ENCODE data around the gene CLDN15. TPM values are rescaled to one million over a fixed set of nuclear protein-coding genes. Genes with fewer than 3 reads are reported as not detected.

CLDN15 gene
- total RNA-seq, 1 experiment from 2014 or later = 9.7 TPM

DNA sequence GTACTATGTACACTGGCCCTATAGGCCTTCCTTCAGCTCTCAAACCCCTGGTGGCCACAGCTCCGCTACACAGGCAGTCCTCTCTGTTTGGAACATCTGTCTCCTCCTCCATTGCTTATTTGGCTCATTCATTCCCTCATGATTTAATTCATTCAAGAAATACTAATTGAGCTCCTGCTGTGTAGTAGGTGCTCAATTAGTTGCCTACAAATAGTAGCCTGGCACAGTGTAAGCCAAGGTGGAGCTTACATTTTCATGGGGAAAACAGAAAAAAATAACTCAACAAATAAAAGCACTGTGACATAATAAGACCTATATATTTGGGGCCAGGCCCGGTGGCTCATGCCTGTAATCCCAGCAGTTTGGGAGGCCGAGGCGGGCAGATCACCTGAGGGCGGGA is 10.7 kb upstream of the CLDN15 start:
- peak; percentile 38; the same call in 2 of the 3 replicates for TF ChIP-seq CTCF (conservative IDR thresholded peaks at IDR 0.05)
- Histone ChIP-seq H3K4ac (ENCODE audit: low read depth, low read length) (no peak overlapping the region), H2BK12ac (ENCODE audit: insufficient read length, low read depth, low read length) (no peak overlapping the region), H3K4me1 (ENCODE audit: insufficient read depth, low read length) (peaks cover 3% of the 10 kb centered on the region; the same call in 1 of the 2 replicates), H3K14ac (ENCODE audit: insufficient read depth, low read length) (no peak overlapping the region), H3K79me2 (ENCODE audit: insufficient read depth, low read length) (peaks cover 10% of the 10 kb centered on the region; the same call in 1 of the 2 replicates), H3K4me2 (ENCODE audit: insufficient read depth, insufficient read length, low read length) (no peak overlapping the region), H2BK20ac (ENCODE audit: low read depth, low read length, poor library complexity, severe bottlenecking) (no peak overlapping the region), H2BK15ac (ENCODE audit: low read depth, low read length) (no peak overlapping the region), H3T11ph (ENCODE audit: low read length) (no peak overlapping the region), H3K56ac (ENCODE audit: insufficient read length, low read depth, low read length) (no peak overlapping the region), H2BK5ac (ENCODE audit: insufficient read length, low read length) (no peak overlapping the region), H3K79me1 (ENCODE audit: insufficient read depth, low read depth, low read length, poor library complexity, severe bottlenecking) (peaks cover 8% of the 10 kb centered on the region), H3K18ac (ENCODE audit: insufficient read length, low read depth, low read length) (no peak overlapping the region), H4K20me1 (ENCODE audit: control insufficient read depth, insufficient read depth, insufficient read length) (peaks cover 4% of the 10 kb centered on the region), H3K9me3 (ENCODE audit: control insufficient read depth, low read depth, low read length) (no peaks in the 10 kb centered on the region), H4K5ac (ENCODE audit: insufficient read length, low read depth, low read length) (no peak overlapping the region), H3K9ac (ENCODE audit: extremely low read depth, insufficient read length, low read length) (no peak overlapping the region), H4K8ac (replicated peaks; ENCODE audit: insufficient read length, low read depth, low read length) (no peak overlapping the region), H2AK5ac (ENCODE audit: insufficient read length, low read length) (no peak overlapping the region), H3K23ac (ENCODE audit: insufficient read length, low read depth, low read length) (no peak overlapping the region), H2BK120ac (ENCODE audit: low read depth, low read length, poor library complexity, severe bottlenecking) (no peak overlapping the region), H3K23me2 (ENCODE audit: insufficient read length, low read depth, low read length, poor library complexity, severe bottlenecking) (peaks cover 17% of the 10 kb centered on the region), H3K27ac (ENCODE audit: insufficient read length, low read depth, low read length) (no peak overlapping the region), H2AFZ (ENCODE audit: low read length) (no peak overlapping the region), H4K91ac (ENCODE audit: insufficient read length, low read depth, low read length) (no peak overlapping the region), H3K27me3 (ENCODE audit: insufficient read depth, low read length) (no peaks in the 10 kb centered on the region)
- H3K36me3 Mint-ChIP-seq (ENCODE audit: insufficient read depth in 1 of 3, low read depth in 3 of 3) = peaks cover 8 to 39% (median 29%) of the 10 kb centered on the region in 3 experiments
- DNase-seq = no peak
- no CpG with 5 or more reads among the region's 5 CpGs for WGBS (ENCODE audit: extremely low coverage, insufficient read length, low lambda C conversion rate)
- no peaks in the 10 kb centered on the region for H3K9me3 Mint-ChIP-seq
- H3K27me3 Mint-ChIP-seq (ENCODE audit: low read depth) = no peaks in the 10 kb centered on the region; the same call in 1 of the 2 replicates
- H3K4me3 Mint-ChIP-seq = no peak overlapping the region
- H3K4me1 Mint-ChIP-seq = peaks cover 25 to 31% of the 10 kb centered on the region in 2 experiments
- H3K27ac Mint-ChIP-seq = peak overlapping the region in 1 of 3 experiments; percentile 35; a peak in 1 of 7 replicates

Measured in H9 (cell line).